Dermis microvascular lymphatic vessel endothelial cell (primary cell): ENCODE data around the gene MARVELD1. TPM values are rescaled to one million over a fixed set of nuclear protein-coding genes. Genes with fewer than 3 reads are reported as not detected.
A peak's percentile ranks its signal among the peaks of the same experiment; 100 is the strongest.

Experiments used
- DNase-seq, 2 donors: peaks; one replicate each; pipeline versions ENCODE4 v3.0.0 to v3.0.0-alpha.2; 2010; ENCODE audit warnings: low read depth in 2 of 2
- total RNA-seq: library from RNA; depleted of rRNA; stranded (reverse); fragments of >200 nt; gene quantifications from 2 replicates; pipeline ENCODE4 v1.2.1, GENCODE V29; 2014

Gene MARVELD1
- total RNA-seq, 1 donor from 2014 or later = 10.5 TPM

GRCh38 chr10:97721871-97722780, 8.6 kb downstream of the MARVELD1 start:
- DNase-seq = no peak

- DNase-seq = no peak
Observed at GRCh38 chr10:97723001-97723400, 9.5 kb downstream of the MARVELD1 start.

GRCh38 chr10:97724341-97724941, 10.9 kb downstream of the MARVELD1 start:
- DNase-seq = no peak

- peak; percentile 73 to 86 for DNase-seq
Observed at GRCh38 chr10:97726636-97727178, 13.2 kb downstream of the MARVELD1 start.

DNA sequence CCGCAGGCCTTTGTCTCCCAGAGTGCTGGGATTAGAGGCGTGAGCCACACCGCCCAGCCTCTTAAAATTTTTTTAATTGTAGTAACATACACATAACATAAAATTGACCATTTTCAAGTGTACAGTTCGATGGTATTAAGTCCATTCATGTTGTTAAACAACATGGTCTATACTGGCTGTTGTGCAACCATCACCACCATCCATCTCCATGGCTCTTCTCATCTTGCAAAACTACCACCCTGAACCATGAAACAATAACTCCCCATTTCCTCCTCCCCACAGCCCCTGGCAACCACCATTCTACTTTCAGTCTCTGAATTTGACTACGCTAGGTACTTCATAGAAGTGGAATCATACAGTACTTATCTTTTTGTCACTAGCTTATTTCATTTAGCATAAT, 15.5 kb downstream of the MARVELD1 start:
- no peak for DNase-seq

DNA sequence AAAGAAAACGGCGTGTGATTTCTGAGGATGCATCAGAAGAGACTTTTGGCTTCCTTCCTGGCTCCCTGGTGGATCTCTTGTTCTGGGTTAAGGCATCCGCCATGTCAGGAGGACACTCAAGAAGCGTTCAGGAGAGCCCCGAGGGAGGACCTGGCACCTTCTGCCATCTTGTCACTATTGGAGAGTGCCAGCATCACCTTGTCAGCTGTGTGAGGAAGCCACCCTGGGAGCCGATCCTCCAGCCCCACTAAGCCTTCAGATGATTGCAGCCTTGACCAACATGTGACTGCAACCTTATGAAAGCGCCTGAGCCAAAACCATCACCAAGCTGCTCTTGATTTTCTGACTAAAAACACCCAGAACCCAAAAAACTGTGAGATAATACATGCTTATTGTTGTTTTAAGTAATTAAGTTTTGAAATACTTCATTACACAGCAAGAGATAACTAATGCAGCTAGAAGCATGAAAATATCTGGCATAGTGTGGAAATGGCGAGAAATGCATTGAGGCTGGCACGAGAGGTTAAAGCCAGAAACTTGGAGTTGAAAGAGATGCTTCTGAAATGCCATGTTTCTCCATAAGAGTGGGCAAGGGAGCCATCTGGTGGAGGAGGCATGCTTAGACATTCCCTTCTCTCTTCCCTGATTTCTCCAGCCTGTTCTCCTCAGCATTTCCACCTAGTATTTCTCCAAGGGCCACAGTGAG, 18.0 kb downstream of the MARVELD1 start:
- peak; percentile 68 to 77 for DNase-seq

- DNase-seq = no peak
Observed at GRCh38 chr10:97732052-97732359, 18.5 kb downstream of the MARVELD1 start.

DNA sequence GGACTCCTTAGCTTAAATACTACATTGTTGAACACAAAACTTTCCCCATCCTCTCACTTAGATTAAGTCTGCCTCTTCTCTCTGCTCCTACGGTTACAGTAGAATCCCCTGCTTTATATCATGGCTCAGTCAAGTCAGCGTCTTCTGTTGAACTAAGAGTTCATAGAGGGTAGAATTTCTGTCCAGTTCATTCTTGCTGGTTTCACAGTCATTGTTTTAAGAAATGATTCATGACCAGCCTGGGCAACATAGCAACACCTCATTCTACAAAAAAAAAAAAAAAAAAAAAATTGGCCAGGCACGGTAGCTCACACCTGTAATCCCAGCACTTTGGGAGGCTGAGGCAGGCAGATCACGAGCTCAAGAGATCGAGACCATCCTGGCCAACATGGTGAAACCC, 19.7 kb downstream of the MARVELD1 start:
- DNase-seq = no peak

GRCh38 chr10:97734021-97734420, 20.5 kb downstream of the MARVELD1 start:
- no peak for DNase-seq

DNA sequence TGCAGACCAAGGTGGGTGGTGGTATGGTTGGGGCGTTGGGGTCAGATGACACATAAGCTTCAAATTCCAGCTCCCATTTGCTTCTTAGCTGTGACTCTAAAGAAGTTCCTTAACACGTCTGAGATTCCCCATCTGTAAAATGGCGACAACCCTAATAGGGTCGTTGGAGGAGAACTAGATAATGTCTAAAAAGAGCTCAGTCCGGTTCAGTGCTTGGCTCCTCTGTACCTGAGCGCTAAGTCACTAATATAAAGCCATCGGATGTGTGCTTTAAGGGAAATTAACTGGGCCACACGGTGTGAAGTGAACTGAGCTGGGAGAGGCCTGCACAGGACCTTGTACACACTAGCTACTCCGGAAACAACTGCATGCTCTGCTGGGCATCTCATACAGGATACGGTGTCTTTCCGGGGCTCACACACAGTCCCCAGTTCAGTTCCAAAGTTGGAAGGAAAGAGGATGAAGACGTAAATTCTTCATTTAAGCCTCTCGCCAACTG, 22.9 kb downstream of the MARVELD1 start:
- no peak for DNase-seq

DNA sequence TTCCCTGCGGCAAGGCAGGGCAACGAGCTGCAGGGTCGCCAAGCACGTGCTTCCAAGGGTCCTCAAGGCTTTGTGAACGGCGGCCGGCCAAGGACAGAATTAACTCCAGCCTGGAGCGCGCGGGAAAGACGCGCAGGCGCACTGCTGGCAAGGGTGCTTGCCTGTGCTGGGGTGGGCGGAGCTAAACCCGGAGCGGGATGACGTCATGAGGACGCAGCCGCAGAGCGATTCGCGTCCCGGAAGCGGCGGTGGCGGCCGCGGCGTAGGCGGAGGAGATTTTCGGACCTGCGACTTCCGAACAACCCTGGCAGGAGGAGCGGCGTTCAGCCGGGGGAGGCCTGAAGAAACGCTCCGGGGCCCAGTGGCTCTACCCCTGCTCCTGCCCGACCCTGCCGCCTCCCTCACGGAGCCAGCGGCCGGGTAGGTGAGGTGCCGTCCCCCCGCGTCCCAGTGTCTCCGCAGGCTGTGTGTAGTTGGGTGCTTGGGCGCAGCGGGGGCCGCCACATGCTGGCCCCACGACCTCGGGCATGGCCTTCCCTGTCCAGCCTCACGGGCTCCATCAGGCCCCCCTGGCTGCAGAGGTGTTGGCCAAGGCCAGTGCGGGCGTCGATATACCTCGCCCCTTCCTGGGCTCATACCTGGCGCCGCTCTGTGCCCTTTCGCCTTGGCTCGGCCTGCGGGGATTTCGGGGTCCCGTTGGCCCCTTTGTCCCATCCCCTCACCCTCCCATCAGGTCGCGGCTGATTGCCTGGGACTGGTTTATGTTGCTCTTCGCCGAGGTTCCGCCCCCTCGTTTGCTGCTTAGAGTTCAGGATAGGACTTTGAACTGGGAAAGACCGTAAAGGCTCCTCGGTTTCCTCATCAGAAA, 23.6 kb downstream of the MARVELD1 start, which contains the start of gene ZFYVE27:
ZFYVE27 (plus strand) TSS at position 227 of the 868 bp plus-strand sequence. CDS start 1,350 bp downstream, outside the sequence.
- DNase-seq = peak; percentile 88 to 93

GRCh38 chr10:97737770-97738265, 24.3 kb downstream of the MARVELD1 start:
- DNase-seq = no peak

DNA sequence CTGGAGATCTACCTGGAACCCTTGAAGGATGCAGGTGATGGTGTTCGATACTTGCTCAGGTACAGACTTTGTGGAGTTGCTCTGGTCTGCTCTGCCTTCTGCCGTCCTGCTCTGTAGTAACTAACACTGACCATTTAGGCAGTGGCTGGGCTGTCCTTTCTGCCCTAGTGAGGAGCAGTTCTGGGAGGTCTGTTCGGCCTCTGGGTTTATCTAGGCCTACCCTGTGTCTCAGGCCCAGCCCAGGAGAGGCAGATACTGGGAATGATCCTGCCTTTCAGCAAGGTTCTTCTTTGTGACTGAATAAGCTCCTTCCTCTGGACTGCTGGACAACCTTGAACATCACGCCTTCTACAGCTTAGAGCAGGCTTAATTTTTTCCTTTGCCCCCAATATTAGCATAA, 25.1 kb downstream of the MARVELD1 start:
- DNase-seq = no peak

DNA sequence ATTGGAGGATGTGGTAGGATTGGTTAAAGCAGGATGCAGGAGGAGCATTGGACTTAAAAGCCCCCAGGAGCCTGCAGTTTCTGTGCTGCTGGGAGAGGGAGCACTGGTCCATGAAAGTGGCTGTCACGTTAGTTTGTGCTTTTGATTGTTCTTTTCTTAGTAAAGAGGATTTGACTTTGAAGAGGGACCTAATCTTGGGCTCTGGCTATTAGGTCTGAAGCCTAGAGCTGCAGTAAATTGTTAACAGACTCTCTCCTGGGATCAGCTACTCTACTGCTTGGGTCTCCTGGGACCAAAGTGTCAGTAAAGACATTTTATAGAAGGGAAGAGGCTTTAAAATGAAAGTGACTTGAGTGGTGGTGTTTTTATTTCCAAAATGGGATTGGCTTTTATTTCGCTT, 27.1 kb downstream of the MARVELD1 start:
- no peak for DNase-seq

DNA sequence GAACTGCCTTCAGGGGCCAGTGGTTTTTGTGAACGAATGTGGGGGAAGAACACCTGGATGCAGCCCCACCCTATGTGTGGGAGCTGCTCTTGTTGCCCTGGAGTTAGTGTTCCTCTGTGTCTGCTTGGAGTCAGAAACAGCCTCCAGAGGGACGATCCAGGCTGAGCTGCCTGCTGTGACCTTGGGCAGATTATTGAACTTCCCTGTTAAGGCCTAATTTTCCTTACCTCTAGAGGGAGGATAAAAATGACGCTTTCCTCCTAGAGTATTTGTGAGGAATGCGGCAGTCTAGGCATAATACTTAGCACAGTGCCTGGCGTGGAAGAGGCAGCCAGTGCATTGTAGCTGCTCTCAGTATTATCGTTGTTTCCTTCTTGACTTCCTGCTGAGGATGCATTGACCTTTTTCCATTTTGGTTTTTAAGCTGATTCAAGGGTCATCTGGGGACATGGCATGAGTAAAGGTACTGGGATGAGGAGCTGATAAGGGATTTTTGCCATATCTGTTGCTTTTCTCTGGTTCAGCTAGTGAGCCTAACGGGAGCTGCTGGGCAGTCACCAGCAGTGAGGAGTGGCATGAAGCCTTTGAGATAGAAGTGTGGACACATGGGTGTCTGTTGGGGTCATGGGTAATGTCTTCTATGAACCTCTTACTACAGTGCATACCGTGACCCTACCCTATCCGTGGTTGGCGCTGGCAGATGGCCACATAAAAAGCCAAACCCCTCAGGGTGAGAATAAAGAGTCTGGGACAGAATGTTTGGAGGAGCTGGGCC, 29.8 kb downstream of the MARVELD1 start:
- DNase-seq = no peak

DNA sequence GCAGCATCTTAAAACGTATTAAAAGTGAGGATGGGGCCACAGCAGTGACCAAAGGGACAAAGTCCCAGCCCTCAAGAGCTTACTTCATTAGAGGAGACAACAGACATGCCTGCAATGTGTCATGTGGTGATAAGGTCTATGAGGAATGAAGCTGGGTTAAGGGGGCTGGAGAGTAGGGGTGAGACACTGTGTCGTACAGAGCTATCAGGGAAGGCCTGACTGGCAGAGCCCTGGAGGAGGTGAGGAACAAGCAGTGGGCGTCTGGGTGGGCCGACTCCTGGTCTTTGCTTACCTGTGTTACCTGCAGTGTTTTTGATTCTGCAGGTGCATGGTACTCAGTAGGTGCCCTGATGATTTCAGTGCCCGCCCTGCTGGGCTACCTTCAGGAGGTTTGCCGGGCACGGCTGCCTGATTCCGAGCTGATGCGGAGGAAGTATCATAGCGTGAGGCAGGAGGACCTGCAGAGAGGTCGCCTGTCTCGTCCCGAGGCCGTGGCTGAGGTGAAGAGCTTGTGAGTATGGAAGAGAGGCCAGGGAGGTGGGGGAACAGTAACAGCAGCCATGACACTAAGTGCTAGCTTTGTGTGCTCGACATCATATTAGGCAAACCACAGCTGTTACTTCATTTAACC, 31.0 kb downstream of the MARVELD1 start:
- DNase-seq = no peak

DNA sequence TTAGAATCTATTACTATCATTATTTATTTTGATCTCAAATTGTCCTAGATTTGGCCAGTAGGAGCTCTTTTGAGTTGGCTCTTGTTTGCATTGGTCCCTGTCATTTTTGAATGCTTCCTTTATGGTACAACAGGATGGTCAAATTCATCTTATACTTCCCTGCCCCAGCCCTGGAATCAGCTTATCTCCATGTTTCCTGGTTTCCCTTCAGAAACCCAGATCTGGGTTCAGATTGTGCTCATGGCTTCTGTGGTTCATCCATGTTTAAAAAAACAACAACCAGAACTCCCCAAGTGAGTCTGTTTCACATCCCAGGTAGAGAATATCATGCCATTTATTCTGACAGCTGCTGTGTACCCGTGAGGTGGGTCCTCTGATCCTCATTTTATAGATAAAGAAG, 34.0 kb downstream of the MARVELD1 start:
- no peak for DNase-seq

DNA sequence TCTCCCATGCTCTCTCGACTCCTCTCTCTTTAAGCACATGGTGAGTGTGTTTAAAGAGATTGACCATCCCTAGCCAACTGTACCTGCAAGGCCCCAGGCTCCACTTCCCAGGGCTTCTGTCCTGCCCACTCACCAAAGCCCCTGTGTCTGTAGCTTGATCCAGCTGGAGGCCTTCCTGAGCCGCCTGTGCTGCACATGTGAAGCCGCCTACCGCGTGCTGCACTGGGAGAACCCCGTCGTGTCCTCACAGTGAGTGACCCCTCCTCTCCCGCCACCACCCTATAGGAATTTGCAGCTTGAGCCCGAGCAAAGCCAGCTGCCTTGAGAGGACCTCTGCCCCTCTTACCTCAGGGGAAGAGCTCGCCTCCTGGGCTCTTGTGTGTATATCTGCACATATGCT, 34.6 kb downstream of the MARVELD1 start:
- no peak for DNase-seq

DNA sequence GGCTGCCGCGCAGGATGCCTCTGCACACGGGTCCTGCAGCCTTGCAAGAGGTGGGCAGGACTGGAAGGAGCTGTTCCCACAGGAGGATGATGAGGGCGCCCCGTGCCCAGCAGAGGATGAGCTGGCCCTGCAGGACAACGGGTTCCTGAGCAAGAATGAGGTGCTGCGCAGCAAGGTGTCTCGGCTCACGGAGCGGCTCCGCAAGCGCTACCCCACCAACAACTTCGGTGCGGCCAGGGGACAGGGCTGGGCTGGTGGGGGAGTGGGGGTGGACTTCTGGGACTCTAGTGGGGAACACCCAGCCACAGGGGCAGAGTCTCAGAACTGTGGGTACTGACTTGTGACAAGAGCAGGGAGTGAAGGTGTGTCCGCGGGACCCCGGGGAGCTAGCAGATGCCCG, 39.4 kb downstream of the MARVELD1 start:
- no peak for DNase-seq
